BLaER1 (cell line): ENCODE measurements around the gene ATP5PF.

Experiments used
- H3K27ac ChIP-seq: shearing (Covaris generic); formaldehyde crosslinking; 2 replicates; pipeline ENCODE4 v1.8.1; 2022
- H3K27me3 ChIP-seq: shearing (Covaris generic); formaldehyde crosslinking; 2 replicates; pipeline ENCODE4 v1.8.1; 2022
- H3K36me3 ChIP-seq: shearing (Covaris generic); formaldehyde crosslinking; 2 replicates; pipeline ENCODE4 v1.8.1; 2022
- H3K4me1 ChIP-seq: shearing (Covaris generic); formaldehyde crosslinking; 2 replicates; pipeline ENCODE4 v1.8.1; 2022
- H3K4me2 ChIP-seq: shearing (Covaris generic); formaldehyde crosslinking; 2 replicates; pipeline ENCODE4 v1.8.1; 2022
- H3K4me3 ChIP-seq: shearing (Covaris generic); formaldehyde crosslinking; 2 replicates; pipeline ENCODE4 v1.8.1; 2022
- H3K9ac ChIP-seq: shearing (Covaris generic); formaldehyde crosslinking; 2 replicates; pipeline ENCODE4 v1.8.1; 2022
- H3K9me3 ChIP-seq: shearing (Covaris generic); formaldehyde crosslinking; 2 replicates; pipeline ENCODE4 v1.8.1; 2022
- H4K20me1 ChIP-seq: shearing (Covaris generic); formaldehyde crosslinking; 2 replicates; pipeline ENCODE4 v1.8.1; 2022
- Cebpa-rat ChIP-seq: shearing (Covaris generic); IDR thresholded peaks from 2 replicates; pipeline ENCODE4 v1.8.1; 2022

The ATP5PF gene

DNA sequence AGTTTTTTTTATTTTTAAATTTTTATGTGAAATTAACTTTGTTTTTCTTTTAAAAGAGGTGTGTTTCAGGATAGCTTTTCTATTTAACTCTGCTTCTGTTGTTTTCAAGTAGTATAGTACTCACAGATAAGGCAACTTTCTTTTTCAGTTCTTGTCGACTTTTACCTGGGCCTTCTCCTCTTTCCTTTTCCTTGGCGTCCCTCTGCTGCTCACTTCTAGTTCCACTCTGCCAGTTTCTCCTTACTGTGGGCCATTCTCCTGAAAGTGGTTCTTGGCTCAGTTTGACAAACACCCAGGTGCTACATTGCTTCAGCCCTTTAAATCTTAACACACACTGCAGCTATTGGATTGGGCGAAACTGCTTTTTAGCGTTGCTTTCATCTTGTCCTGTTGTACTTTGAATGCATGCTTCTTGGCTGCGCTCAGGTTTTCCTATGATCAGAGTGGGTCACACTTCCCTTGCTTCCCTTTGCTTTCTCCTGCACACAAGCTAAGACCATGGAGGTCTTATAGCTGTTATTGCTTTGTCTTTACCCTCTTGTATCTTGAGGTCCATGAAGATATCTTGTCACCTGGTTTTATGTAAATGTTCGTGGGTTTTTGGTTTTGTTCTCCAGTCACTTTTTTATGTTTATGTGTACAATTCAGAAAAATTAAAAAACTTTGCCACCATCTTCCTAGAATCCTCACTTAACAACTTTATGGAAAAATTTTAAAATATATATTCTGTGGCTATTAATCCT lies 21.7 kb upstream of the ATP5PF start:
- no peak overlapping the region for H3K4me3 ChIP-seq
- no peak overlapping the region for H3K9ac ChIP-seq
- H4K20me1 ChIP-seq: peaks cover 9% of the 10 kb centered on the region; the same call in 1 of the 2 replicates
- TF ChIP-seq Cebpa-rat: no peak
- H3K9me3 ChIP-seq: no peaks in the 10 kb centered on the region
- no peak overlapping the region for H3K4me2 ChIP-seq
- no peaks in the 10 kb centered on the region for H3K4me1 ChIP-seq
- peaks cover 86% of the 10 kb centered on the region for H3K36me3 ChIP-seq
- no peak overlapping the region for H3K27ac ChIP-seq
- no peaks in the 10 kb centered on the region for H3K27me3 ChIP-seq

DNA sequence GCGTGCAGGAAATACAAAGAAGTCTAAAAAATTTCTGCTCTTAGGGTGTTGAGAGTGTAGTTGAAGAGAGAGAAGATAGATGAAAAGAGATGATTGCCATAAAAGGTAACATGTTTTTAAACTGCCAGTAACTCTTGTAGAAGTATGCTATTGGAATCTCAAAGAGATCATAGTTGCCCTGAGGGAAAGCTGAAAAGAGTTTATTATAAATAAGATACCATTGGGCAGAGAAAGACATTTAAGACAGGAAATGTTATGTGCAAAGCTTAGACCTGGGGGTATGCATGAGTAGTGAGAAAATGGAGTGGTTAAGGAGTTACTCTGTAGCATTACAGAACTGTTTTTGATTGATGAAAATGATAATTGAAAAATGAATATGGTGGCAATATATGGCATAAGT lies 17.7 kb upstream of the ATP5PF start:
- TF ChIP-seq Cebpa-rat: no peak
- Histone ChIP-seq H3K9me3 (no peaks in the 10 kb centered on the region), H3K27ac (no peak overlapping the region), H3K4me1 (peaks cover 15% of the 10 kb centered on the region), H3K27me3 (no peaks in the 10 kb centered on the region), H3K4me2 (no peak overlapping the region), H4K20me1 (peaks cover 9% of the 10 kb centered on the region; the same call in 1 of the 2 replicates), H3K36me3 (peaks cover 67% of the 10 kb centered on the region), H3K4me3 (no peak overlapping the region), H3K9ac (no peak overlapping the region)

DNA sequence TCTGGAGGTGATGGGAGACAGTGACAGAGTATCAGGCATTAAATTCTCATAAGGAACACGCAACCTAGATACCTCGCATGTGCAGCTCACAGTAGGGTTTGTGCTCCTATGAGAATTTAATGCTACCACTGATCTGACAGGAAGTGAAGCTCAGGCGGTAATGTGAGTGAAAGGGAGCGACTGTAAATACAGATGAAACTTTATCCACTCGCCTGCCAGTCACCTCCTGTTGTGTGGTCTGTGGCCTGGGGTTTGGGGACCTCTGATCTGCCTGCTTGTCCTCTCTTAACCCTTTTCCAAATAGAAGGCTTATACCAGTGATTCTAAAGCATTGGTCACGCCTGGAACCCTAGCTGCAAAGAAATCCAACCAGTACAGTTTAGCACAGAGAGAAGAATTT lies 15.4 kb upstream of the ATP5PF start:
- peak overlapping the region; percentile 59 for H3K4me2 ChIP-seq
- no peaks in the 10 kb centered on the region for H3K9me3 ChIP-seq
- 0 out of 2 replicates have a peak overlapping the region, but pooled peaks have one; percentile 38 for H3K9ac ChIP-seq
- TF ChIP-seq Cebpa-rat: no peak
- H3K36me3 ChIP-seq: peaks cover 71% of the 10 kb centered on the region
- no peaks in the 10 kb centered on the region for H3K27me3 ChIP-seq
- peak overlapping the region; percentile 15; the same call in 1 of the 2 replicates for H3K27ac ChIP-seq
- H3K4me3 ChIP-seq: no peak overlapping the region
- H4K20me1 ChIP-seq: no peaks in the 10 kb centered on the region
- H3K4me1 ChIP-seq: peaks cover 15% of the 10 kb centered on the region

DNA sequence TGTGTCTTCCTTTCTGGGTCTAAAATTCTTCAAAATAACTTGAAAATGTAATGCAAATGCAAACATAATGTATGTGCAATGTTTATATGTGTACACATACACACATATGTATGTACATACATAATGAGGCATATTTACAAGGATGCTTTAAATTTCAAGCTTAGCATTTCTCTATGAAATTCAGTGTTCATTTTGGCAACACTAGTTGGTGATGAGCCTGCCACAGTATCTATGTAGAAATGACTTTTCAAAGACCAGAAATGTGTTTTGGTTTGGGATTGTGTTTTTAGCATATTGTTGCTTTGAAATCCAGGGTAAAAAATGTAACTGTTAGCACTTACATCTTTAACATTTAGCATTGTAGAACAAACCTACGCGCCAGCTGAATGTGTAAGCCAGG lies 10.2 kb upstream of the ATP5PF start:
- TF ChIP-seq Cebpa-rat: no peak
- Histone ChIP-seq H3K9ac (no peak overlapping the region), H3K9me3 (no peaks in the 10 kb centered on the region)

DNA sequence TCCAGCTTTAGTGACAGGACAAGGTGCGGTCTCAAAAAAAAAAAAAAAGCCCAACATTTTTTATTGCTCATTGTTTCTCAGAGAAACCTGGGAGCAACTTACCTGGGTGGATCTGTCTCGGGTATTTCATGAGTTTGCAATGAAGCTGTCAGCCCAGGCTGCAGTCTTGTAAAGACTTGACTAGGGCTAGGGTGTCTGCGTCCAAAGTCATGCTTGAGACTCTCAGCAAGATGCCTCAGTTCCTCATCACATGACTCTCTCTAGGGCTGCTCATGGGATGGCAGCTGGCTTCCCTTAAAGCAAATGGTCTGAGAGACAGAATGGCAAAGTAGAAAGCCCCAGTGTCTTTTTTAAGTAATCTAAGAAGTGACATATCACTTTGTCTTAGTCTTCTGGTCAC lies 8.2 kb upstream of the ATP5PF start:
- Histone ChIP-seq H3K9ac (no peak overlapping the region), H3K27ac (no peak overlapping the region), H3K4me3 (no peak overlapping the region), H3K36me3 (peaks cover 55% of the 10 kb centered on the region), H4K20me1 (peaks cover 27% of the 10 kb centered on the region), H3K27me3 (no peaks in the 10 kb centered on the region), H3K4me1 (peaks cover 14% of the 10 kb centered on the region), H3K9me3 (no peaks in the 10 kb centered on the region), H3K4me2 (no peak overlapping the region)
- no peak for TF ChIP-seq Cebpa-rat

More for the DNA sequence above, 10.2 kb upstream of the ATP5PF start:
- H4K20me1 ChIP-seq: peaks cover 14% of the 10 kb centered on the region
- no peak overlapping the region for H3K4me3 ChIP-seq
- H3K27me3 ChIP-seq: no peaks in the 10 kb centered on the region
- H3K4me2 ChIP-seq: no peak overlapping the region
- H3K36me3 ChIP-seq: peaks cover 58% of the 10 kb centered on the region
- no peak overlapping the region for H3K27ac ChIP-seq
- H3K4me1 ChIP-seq: peaks cover 8% of the 10 kb centered on the region

DNA sequence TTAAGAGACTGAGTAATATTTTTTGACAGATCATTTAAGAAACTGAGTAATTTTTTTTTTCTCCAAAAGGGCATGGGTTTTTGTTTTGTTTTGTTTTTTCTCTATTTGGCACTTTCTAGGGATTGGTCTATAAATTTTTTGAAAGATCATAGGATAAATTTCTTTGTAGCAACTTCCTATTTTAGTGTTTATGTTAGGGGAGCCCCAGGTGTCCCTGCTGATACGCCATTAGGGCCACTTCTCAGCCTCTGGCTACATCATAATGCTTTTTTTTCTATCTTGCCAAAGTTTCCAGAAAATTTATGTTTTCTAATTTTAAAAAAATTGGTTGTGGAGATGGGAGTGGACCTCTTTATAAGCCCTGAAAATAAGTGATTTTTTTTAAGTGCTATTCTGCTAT lies 2.7 kb upstream of the ATP5PF start:
- Histone ChIP-seq H3K9me3 (no peaks in the 10 kb centered on the region), H3K4me2 (peak overlapping the region; percentile 73), H3K9ac (peak overlapping the region; percentile 97), H3K4me1 (peaks cover 45% of the 10 kb centered on the region), H3K36me3 (peaks cover 20% of the 10 kb centered on the region), H3K27me3 (no peaks in the 10 kb centered on the region), H4K20me1 (peaks cover 49% of the 10 kb centered on the region), H3K27ac (peak overlapping the region; percentile 99; the same call in 1 of the 2 replicates), H3K4me3 (no peak overlapping the region)
- TF ChIP-seq Cebpa-rat: no peak

DNA sequence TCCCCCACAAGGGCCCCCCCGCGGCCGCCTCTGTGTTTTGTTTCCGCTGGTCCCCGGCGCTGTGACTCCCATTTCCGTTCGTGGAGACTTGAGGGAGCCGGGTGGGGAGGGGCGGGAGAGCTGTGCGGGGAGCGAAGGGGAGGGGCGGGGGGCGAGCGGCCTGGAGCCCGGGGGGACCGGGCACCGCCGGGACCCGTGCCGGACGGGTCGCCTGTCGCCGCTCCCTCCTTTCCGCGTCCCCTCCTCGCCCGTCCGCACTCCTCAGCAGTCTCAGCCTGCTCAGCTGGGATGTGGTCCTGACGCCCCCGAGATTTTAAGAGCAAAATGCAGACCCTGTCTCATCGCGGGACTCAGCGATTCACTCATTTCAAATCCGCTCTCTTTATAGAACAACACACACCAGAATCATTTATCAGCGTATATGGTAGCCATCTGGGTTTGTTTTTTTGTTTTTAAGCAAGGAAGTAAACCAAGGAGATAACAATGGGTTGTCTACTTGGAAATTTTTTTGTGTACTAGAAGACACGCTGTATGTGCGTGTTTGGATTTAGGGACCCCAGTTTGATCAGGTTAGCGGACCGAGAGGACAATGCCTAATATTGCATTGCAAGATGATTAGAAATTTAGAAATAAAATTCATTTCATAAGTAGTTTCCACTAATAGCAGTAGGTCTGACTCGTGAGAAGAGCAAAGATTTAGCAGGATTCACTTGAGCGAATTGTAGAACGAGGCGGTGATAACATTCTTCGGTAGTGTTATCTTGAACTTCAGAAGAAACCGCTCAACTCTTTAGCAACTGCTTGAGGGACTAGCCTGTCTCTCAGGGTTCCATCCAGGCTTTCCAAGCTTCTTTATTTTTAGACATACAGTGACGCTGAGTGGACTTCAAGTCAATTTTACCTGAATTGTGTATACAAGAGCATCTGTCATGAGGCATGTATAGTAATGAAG lies 1.2 kb upstream of the ATP5PF start:
- Histone ChIP-seq H4K20me1 (peaks cover 60% of the 10 kb centered on the region), H3K4me3 (peak overlapping the region; percentile 93), H3K27ac (peak overlapping the region; percentile 99), H3K9me3 (no peaks in the 10 kb centered on the region), H3K4me1 (peaks cover 51% of the 10 kb centered on the region), H3K4me2 (peak overlapping the region; percentile 87), H3K36me3 (peaks cover 25% of the 10 kb centered on the region), H3K9ac (peak overlapping the region; percentile 97), H3K27me3 (no peaks in the 10 kb centered on the region)
- TF ChIP-seq Cebpa-rat: no peak

DNA sequence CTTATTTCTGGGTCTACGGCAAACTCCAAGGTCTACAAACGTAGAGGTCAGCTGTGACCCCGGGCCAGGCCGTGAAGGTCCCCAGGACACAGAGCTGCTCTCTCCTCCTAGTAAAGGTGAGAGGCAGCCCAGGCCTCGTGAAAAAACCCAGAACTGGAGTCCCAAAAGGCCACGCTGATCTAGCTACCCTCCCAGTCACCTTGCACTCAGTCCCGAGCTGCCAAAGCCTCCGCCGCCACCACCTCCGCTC lies 125 bp downstream of the ATP5PF start:
- Histone ChIP-seq H4K20me1 (peaks cover 69% of the 10 kb centered on the region), H3K4me1 (peaks cover 51% of the 10 kb centered on the region), H3K4me2 (peak overlapping the region; percentile 87), H3K9me3 (no peaks in the 10 kb centered on the region), H3K4me3 (peak overlapping the region; percentile 93), H3K27me3 (no peaks in the 10 kb centered on the region), H3K27ac (peak overlapping the region; percentile 99), H3K9ac (peak overlapping the region; percentile 97), H3K36me3 (peaks cover 36% of the 10 kb centered on the region)
- TF ChIP-seq Cebpa-rat: no peak

DNA sequence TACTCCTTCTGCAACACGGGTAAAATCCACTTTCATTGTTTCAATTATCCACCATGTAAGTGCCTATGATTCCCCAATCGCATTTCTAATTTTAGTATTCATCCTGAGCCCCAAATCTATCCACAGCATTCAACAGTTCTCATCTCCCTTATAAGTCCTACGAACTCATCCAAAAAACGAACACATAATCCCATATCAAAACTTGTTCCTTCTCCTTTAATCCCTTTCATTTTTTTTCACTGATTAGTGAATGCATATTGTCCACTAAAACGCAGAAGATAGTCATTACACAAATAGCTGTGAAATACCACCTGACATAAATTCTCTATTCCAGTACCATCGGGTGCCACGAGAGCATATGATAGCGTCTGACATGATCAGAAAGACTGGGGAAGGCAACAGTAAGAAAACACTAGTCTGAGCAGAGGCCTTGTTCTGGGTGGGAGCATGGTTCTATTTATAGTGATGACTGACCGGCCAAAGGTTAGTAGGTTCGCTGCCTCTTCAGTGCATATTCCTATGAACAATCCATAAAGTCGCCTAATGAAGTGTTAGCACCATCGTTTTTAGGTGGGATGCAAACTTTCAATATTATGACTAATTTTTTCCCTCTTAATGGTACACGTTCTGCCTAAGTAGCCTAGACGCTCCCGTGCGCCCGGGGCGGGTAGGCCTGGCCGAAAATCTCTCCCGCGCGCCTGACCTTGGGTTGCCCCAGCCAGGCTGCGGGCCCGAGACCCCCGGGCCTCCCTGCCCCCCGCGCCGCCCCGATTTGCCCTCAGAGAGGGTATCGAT lies 648 bp downstream of the ATP5PF start:
- Histone ChIP-seq H3K27ac (peak overlapping the region; percentile 99), H4K20me1 (peaks cover 70% of the 10 kb centered on the region), H3K36me3 (peaks cover 40% of the 10 kb centered on the region), H3K4me1 (peaks cover 48% of the 10 kb centered on the region), H3K4me2 (peak overlapping the region; percentile 87), H3K9me3 (no peaks in the 10 kb centered on the region), H3K9ac (peak overlapping the region; percentile 97), H3K4me3 (peak overlapping the region; percentile 93), H3K27me3 (no peaks in the 10 kb centered on the region)
- no peak for TF ChIP-seq Cebpa-rat
